GOT3 (cell line): ENCODE data around the gene FAM135A.
"Not testable (repeated sequence)": the region's sequence is repeated elsewhere in the genome, so short reads cannot be mapped to it uniquely, and the experiment has no call there.

ENCODE experiments used
- DNase-seq: peaks from one replicate; lab custom pipeline; 2025; ENCODE audit warnings: mixed read lengths; lab: John Stamatoyannopoulos, UW

The FAM135A gene

GRCh38 chr6:70459699-70460098, 46.4 kb downstream of the FAM135A start:
- not testable (repeated sequence) for DNase-seq

GRCh38 chr6:70470016-70470415, 56.7 kb downstream of the FAM135A start:
- DNase-seq: no peak

GRCh38 chr6:70470510-70470909, 57.2 kb downstream of the FAM135A start:
- not testable (repeated sequence) for DNase-seq

- no peak for DNase-seq
Observed at GRCh38 chr6:70474751-70475150, 61.4 kb downstream of the FAM135A start.

GRCh38 chr6:70479236-70479635, 65.9 kb downstream of the FAM135A start:
- no peak for DNase-seq

GRCh38 chr6:70486638-70487037, 73.3 kb downstream of the FAM135A start:
- DNase-seq: not testable (repeated sequence)

GRCh38 chr6:70489364-70489763, 76.1 kb downstream of the FAM135A start:
- no peak for DNase-seq

GRCh38 chr6:70494833-70495232, 81.5 kb downstream of the FAM135A start:
- no peak for DNase-seq

GRCh38 chr6:70495790-70496189, 82.5 kb downstream of the FAM135A start:
- DNase-seq: not testable (repeated sequence)

GRCh38 chr6:70502484-70502883, 89.2 kb downstream of the FAM135A start:
- no peak for DNase-seq

GRCh38 chr6:70503813-70504465, 90.6 kb downstream of the FAM135A start:
- DNase-seq: no peak

GRCh38 chr6:70506321-70506720, 93.0 kb downstream of the FAM135A start:
- DNase-seq: no peak

GRCh38 chr6:70507161-70507560, 93.9 kb downstream of the FAM135A start:
- no peak for DNase-seq

- DNase-seq: no peak
Observed at GRCh38 chr6:70508953-70509352, 95.6 kb downstream of the FAM135A start.

- no peak for DNase-seq
Observed at GRCh38 chr6:70510600-70510999, 97.3 kb downstream of the FAM135A start.

- DNase-seq: no peak
Observed at GRCh38 chr6:70518723-70519122, 105.4 kb downstream of the FAM135A start.

- DNase-seq: no peak
Observed at GRCh38 chr6:70520575-70520974, 107.3 kb downstream of the FAM135A start.

GRCh38 chr6:70524721-70525286, 111.5 kb downstream of the FAM135A start:
- DNase-seq: no peak

- DNase-seq: no peak
Observed at GRCh38 chr6:70527071-70527737, 113.9 kb downstream of the FAM135A start.

- no peak for DNase-seq
Observed at GRCh38 chr6:70530023-70530422, 116.7 kb downstream of the FAM135A start.

- no peak for DNase-seq
Observed at GRCh38 chr6:70531133-70531532, 117.8 kb downstream of the FAM135A start.

- no peak for DNase-seq
Observed at GRCh38 chr6:70537266-70537665, 124.0 kb downstream of the FAM135A start.

- DNase-seq: no peak
Observed at GRCh38 chr6:70538376-70538775, 125.1 kb downstream of the FAM135A start.
